ENCODE data around the gene EIF6. TPM values are rescaled to one million over a fixed set of nuclear protein-coding genes. Genes with fewer than 3 reads are reported as not detected.

Gene EIF6
- total and polyA plus RNA-seq, 2 of the 8 experiments (the other 6 are each of a cell fraction or from before 2014, with no cell fraction given), result 184 to 319 TPM

- Histone ChIP-seq H3K36me3 (ENCODE audit: control insufficient read depth in 2 of 4, insufficient read depth in 4 of 4, low read length in 3 of 4) (peaks cover 25 to 38% (median 28%) of the 10 kb centered on the region in 4 experiments), H4K20me1 (replicated peaks in 1 of 2; ENCODE audit: control insufficient read depth in 1 of 2, insufficient read depth in 2 of 2, low read length in 2 of 2) (peaks cover 7 to 14% of the 10 kb centered on the region in 2 experiments), H2BK15ac (ENCODE audit: low read length) (no peak overlapping the region), H3K4me1 (replicated peaks in 1 of 4; ENCODE audit: control insufficient read depth in 3 of 4, insufficient read depth in 4 of 4, low read length in 3 of 4) (peaks cover 6 to 14% (median 8%) of the 10 kb centered on the region in 4 experiments; a peak in 6 of 7 replicates), H2BK120ac (replicated peaks; ENCODE audit: low read depth, low read length) (no peak overlapping the region), H2BK12ac (ENCODE audit: low read depth, low read length) (no peak overlapping the region), H3K79me2 (ENCODE audit: control insufficient read depth in 1 of 2, insufficient read depth in 2 of 2, low read length in 2 of 2) (peaks cover 9 to 29% of the 10 kb centered on the region in 2 experiments), H3K56ac (replicated peaks; ENCODE audit: insufficient read length, low read depth, low read length) (no peak overlapping the region), H3K4me3 (ENCODE audit: extremely low read depth in 1 of 4, insufficient read depth in 2 of 4, low read depth in 3 of 4, low read length in 4 of 4) (no peak overlapping the region), H3K9ac (replicated peaks in 1 of 4; ENCODE audit: extremely low read depth in 1 of 4, low read depth in 3 of 4, low read length in 3 of 4) (no peak overlapping the region), H2AFZ (ENCODE audit: low read length) (no peak overlapping the region), H4K5ac (ENCODE audit: insufficient read length, low read depth, low read length) (no peak overlapping the region), H3K4me2 (ENCODE audit: insufficient read depth in 1 of 2, low read depth in 2 of 2, low read length in 2 of 2) (no peak overlapping the region), H4K91ac (replicated peaks; ENCODE audit: insufficient read length, low read length) (no peak overlapping the region), H3K9me3 (ENCODE audit: insufficient read depth in 2 of 2, low read depth in 1 of 2, low read length in 1 of 2) (no peaks in the 10 kb centered on the region), H3K23ac (ENCODE audit: insufficient read length) (no peak overlapping the region), H4K8ac (ENCODE audit: extremely low read depth, insufficient read depth, low read length) (no peak overlapping the region), H3K27me3 (replicated peaks in 1 of 4; ENCODE audit: control insufficient read depth in 3 of 4, extremely low read depth in 1 of 4, insufficient read depth in 3 of 4, low read length in 3 of 4) (no peaks in the 10 kb centered on the region), H2BK20ac (ENCODE audit: low read length) (no peak overlapping the region), H3K18ac (ENCODE audit: extremely low read depth, low read length) (no peak overlapping the region), H2BK5ac (ENCODE audit: low read depth, low read length) (no peak overlapping the region), H3K23me2 (ENCODE audit: low read depth, low read length) (peaks cover 13% of the 10 kb centered on the region), H3K27ac (ENCODE audit: low read depth, low read length) (no peak overlapping the region), H3K14ac (ENCODE audit: insufficient read length) (no peak overlapping the region), H3K4ac (replicated peaks; ENCODE audit: insufficient read length, low read depth, low read length) (no peak overlapping the region), H3K79me1 (ENCODE audit: low read depth, low read length) (peaks cover 12% of the 10 kb centered on the region; the same call in 1 of the 2 replicates), H2AK5ac (ENCODE audit: low read depth, low read length) (no peak overlapping the region)
- POLR2A ChIA-PET (ENCODE audit: partially characterized antibody), result interaction anchor here (0.8 to 5.7 kb wide), 6 partner anchors 8 to 55 kb away, joined by 3 to 39 read pairs (median 4); partner anchors contain the start of genes FAM83C and MMP24
- DNase-seq (ENCODE audit: low read depth in 1 of 2, low spot score in 2 of 2) (no peak), FAIRE-seq (no peak)
- 93% methylated on average over 9 of the region's 10 CpGs; no CpG with 5 or more reads in 1 of the 2 experiments for WGBS, 2 experiments (ENCODE audit: extremely low coverage in 1 of 2, insufficient coverage in 1 of 2, insufficient read length in 1 of 2, insufficient replicate concordance in 2 of 2, low coverage in 1 of 2, low lambda C conversion rate in 2 of 2, missing lambda C conversion rate in 1 of 2)
- CTCF ChIA-PET (ENCODE audit: partially characterized antibody), result interaction anchor here (0.7 to 11.1 kb wide), 2 partner anchors 20 to 915 kb away, joined by 3 to 104 read pairs; no protein-coding TSS in a partner anchor
- no peak for TF ChIP-seq TBP (IDR thresholded peaks at IDR 0.05; ENCODE audit: low read depth, low read length)
- TF ChIP-seq JUND (IDR thresholded peaks at IDR 0.05; ENCODE audit: low read length), result no peak
- no peak for TF ChIP-seq RBBP5 (IDR thresholded peaks at IDR 0.05; ENCODE audit: borderline replicate concordance, low read depth, low read length)
- TF ChIP-seq EGR1 (IDR thresholded peaks at IDR 0.05; ENCODE audit: borderline replicate concordance, low read depth, low read length), result no peak
- no peak for TF ChIP-seq MAFK (IDR thresholded peaks at IDR 0.05; ENCODE audit: low read depth, low read length)
- no peak for TF ChIP-seq HDAC6 (IDR thresholded peaks at IDR 0.05; ENCODE audit: low read depth, low read length)
- TF ChIP-seq GABPA (IDR thresholded peaks at IDR 0.05; ENCODE audit: borderline replicate concordance, insufficient read depth, low read length), result no peak
- TF ChIP-seq EZH2 (IDR thresholded peaks at IDR 0.05; ENCODE audit: low read depth, low read length, severe bottlenecking), result no peak
- TF ChIP-seq EP300 (IDR thresholded peaks at IDR 0.05; ENCODE audit: borderline replicate concordance in 1 of 2, low read depth in 2 of 2, low read length in 2 of 2), result no peak
- no peak for TF ChIP-seq SAP30 (IDR thresholded peaks at IDR 0.05; ENCODE audit: insufficient read depth, insufficient replicate concordance, low read length)
Observed at GRCh38 chr20:35281506-35282101, 3.0 kb downstream of the EIF6 start.

All from H1 (cell line).